ENCODE results near the gene ZNF575. TPM values are rescaled to one million over a fixed set of nuclear protein-coding genes. Genes with fewer than 3 reads are reported as not detected.

ZNF575 gene
- total RNA-seq, 1 experiment from 2014 or later, result not detected

DNA sequence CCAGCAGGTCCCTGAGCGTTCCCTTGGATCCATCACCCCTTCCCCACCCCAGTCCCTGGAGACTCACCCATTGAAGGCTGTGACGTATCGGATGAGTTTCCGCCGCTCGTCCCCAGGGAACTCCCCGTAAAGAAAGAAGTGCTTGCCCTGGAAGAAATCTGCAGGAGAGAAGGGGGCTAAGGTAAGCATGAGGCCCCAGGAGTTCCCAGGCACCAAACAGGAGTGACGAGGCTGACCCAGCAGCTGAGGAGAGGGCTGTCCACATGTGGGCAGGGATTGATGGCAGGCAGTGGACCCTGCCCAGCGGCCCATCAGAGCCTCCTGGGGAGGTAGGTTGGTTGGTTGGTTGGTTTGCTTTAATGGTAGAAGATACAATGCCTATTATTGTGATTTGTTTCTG, 11.1 kb downstream of the ZNF575 start:
- H2AFZ ChIP-seq (ENCODE audit: low read length), result no peak overlapping the region
- H3K4me3 Mint-ChIP-seq, result no peak overlapping the region
- no peak for DNase-seq
- no peak overlapping the region for H4K91ac ChIP-seq (ENCODE audit: insufficient read length, low read depth, low read length)
- H3K4me1 Mint-ChIP-seq, result no peaks in the 10 kb centered on the region
- H3K79me1 ChIP-seq (ENCODE audit: insufficient read depth, low read depth, low read length, poor library complexity, severe bottlenecking), result no peaks in the 10 kb centered on the region
- no peak overlapping the region for H3K14ac ChIP-seq (ENCODE audit: insufficient read depth, low read length)
- no peaks in the 10 kb centered on the region for H3K23me2 ChIP-seq (ENCODE audit: insufficient read length, low read depth, low read length, poor library complexity, severe bottlenecking)
- H2BK120ac ChIP-seq (ENCODE audit: low read depth, low read length, poor library complexity, severe bottlenecking), result no peak overlapping the region
- peaks cover 37 to 81% (median 70%) of the 10 kb centered on the region in 3 experiments for H3K36me3 Mint-ChIP-seq (ENCODE audit: insufficient read depth in 1 of 3, low read depth in 3 of 3)
- TF ChIP-seq CTCF (conservative IDR thresholded peaks at IDR 0.05), result no peak
- H3K27ac Mint-ChIP-seq, result no peak overlapping the region
- peaks cover 4 to 6% of the 10 kb centered on the region in 2 experiments; a peak in 4 of 5 replicates for H3K9me3 Mint-ChIP-seq
- no peaks in the 10 kb centered on the region for H4K20me1 ChIP-seq (ENCODE audit: control insufficient read depth, insufficient read depth, insufficient read length)
- no peak overlapping the region for H3K4ac ChIP-seq (ENCODE audit: low read depth, low read length)
- H3K27me3 Mint-ChIP-seq (ENCODE audit: low read depth), result no peaks in the 10 kb centered on the region; the same call in 1 of the 2 replicates
- H3K27me3 ChIP-seq (ENCODE audit: insufficient read depth, low read length), result no peaks in the 10 kb centered on the region
- WGBS (ENCODE audit: extremely low coverage, insufficient read length, low lambda C conversion rate), result no CpG with 5 or more reads among the region's 9 CpGs
- H2BK5ac ChIP-seq (ENCODE audit: insufficient read length, low read length), result no peak overlapping the region
- no peak overlapping the region for H3K18ac ChIP-seq (ENCODE audit: insufficient read length, low read depth, low read length)
- H3K27ac ChIP-seq (ENCODE audit: insufficient read length, low read depth, low read length), result no peak overlapping the region
- H4K8ac ChIP-seq (replicated peaks; ENCODE audit: insufficient read length, low read depth, low read length), result no peak overlapping the region
- H3K4me2 ChIP-seq (ENCODE audit: insufficient read depth, insufficient read length, low read length), result no peak overlapping the region
- H2BK15ac ChIP-seq (ENCODE audit: low read depth, low read length), result no peak overlapping the region
- no peak overlapping the region for H3K9ac ChIP-seq (ENCODE audit: extremely low read depth, insufficient read length, low read length)
- H3T11ph ChIP-seq (ENCODE audit: low read length), result no peak overlapping the region
- H3K9me3 ChIP-seq (ENCODE audit: control insufficient read depth, low read depth, low read length), result no peaks in the 10 kb centered on the region
- no peak overlapping the region for H4K5ac ChIP-seq (ENCODE audit: insufficient read length, low read depth, low read length)
- no peak overlapping the region for H2AK5ac ChIP-seq (ENCODE audit: insufficient read length, low read length)
- no peak overlapping the region for H3K23ac ChIP-seq (ENCODE audit: insufficient read length, low read depth, low read length)
- H3K56ac ChIP-seq (ENCODE audit: insufficient read length, low read depth, low read length), result no peak overlapping the region
- no peaks in the 10 kb centered on the region for H3K4me1 ChIP-seq (ENCODE audit: insufficient read depth, low read length)
- no peaks in the 10 kb centered on the region for H3K79me2 ChIP-seq (ENCODE audit: insufficient read depth, low read length)
- H2BK20ac ChIP-seq (ENCODE audit: low read depth, low read length, poor library complexity, severe bottlenecking), result no peak overlapping the region
- no peak overlapping the region for H2BK12ac ChIP-seq (ENCODE audit: insufficient read length, low read depth, low read length)
